SK-N-SH treated with all-trans-retinoic acid at 6 μM for 48 hours (cell line): ENCODE measurements around the gene TOM1L2.
A peak's percentile ranks its signal among the peaks of the same experiment; 100 is the strongest.

ENCODE experiments used
- CSDC2 ChIP-seq: fragments of 250-450 bp; sonication (Bioruptor Pico); IDR thresholded peaks from 2 replicates; pipeline ENCODE4 v1.5.0; 2020; ENCODE audit warnings: mild to moderate bottlenecking, moderate library complexity
- OSR1 ChIP-seq: fragments of 250-450 bp; sonication (Bioruptor Pico); IDR thresholded peaks from 2 replicates; pipeline ENCODE4 v1.8.0; 2022; ENCODE audit warnings: moderate library complexity, mild to moderate bottlenecking, inconsistent platforms
- PPARA ChIP-seq: fragments of 250-450 bp; sonication (Bioruptor Pico); IDR thresholded peaks from 2 replicates; pipeline ENCODE4 v1.5.0; 2020; ENCODE audit warnings: mild to moderate bottlenecking, borderline replicate concordance
- TOX ChIP-seq: fragments of 250-450 bp; sonication (Bioruptor Pico); IDR thresholded peaks from 2 replicates; pipeline ENCODE4 v1.8.0; 2021; ENCODE audit warnings: mild to moderate bottlenecking, moderate library complexity, borderline replicate concordance
- TF ChIP-seq, protein P1 (sequence below): fragments of 250-450 bp; sonication (Bioruptor Pico); IDR thresholded peaks from 2 replicates; pipeline ENCODE4 v1.5.0; 2020; ENCODE audit warnings: mild to moderate bottlenecking, moderate library complexity

DNA sequence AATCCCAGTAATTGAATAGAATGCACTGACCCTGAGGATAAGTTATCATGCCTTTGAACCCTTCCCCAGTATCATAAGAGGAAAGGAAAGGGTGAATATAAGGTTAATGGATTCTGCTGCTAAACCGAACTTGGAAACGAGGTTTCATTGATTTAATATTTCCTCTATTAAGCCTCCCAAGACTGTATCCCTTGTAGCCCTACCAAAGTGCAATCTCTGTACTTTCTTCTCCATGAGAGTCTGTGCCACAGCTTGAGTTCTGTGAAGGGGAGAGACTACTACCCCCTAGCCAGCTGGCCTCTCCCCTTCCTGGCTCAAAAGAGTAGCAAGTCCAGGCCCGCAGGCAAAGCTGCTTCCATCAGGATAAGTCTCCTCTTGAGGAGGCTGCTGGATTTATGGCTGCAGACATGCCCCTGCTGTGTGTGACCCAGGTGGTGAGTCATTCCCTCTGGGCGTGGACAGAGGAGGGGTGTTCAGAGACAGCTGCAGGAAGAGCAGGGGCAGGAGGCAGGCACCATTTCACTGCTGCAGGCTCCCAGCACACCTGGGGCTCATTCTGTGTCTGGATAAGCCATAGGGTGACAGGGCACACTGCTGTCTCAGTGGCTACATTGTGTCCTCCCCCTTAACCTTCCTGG, 58.4 kb downstream of the TOM1L2 start:
- TF ChIP-seq OSR1 (CRISPR knock-in tag): no peak
- TF ChIP-seq CSDC2: no peak
- TF ChIP-seq, protein P1, sequence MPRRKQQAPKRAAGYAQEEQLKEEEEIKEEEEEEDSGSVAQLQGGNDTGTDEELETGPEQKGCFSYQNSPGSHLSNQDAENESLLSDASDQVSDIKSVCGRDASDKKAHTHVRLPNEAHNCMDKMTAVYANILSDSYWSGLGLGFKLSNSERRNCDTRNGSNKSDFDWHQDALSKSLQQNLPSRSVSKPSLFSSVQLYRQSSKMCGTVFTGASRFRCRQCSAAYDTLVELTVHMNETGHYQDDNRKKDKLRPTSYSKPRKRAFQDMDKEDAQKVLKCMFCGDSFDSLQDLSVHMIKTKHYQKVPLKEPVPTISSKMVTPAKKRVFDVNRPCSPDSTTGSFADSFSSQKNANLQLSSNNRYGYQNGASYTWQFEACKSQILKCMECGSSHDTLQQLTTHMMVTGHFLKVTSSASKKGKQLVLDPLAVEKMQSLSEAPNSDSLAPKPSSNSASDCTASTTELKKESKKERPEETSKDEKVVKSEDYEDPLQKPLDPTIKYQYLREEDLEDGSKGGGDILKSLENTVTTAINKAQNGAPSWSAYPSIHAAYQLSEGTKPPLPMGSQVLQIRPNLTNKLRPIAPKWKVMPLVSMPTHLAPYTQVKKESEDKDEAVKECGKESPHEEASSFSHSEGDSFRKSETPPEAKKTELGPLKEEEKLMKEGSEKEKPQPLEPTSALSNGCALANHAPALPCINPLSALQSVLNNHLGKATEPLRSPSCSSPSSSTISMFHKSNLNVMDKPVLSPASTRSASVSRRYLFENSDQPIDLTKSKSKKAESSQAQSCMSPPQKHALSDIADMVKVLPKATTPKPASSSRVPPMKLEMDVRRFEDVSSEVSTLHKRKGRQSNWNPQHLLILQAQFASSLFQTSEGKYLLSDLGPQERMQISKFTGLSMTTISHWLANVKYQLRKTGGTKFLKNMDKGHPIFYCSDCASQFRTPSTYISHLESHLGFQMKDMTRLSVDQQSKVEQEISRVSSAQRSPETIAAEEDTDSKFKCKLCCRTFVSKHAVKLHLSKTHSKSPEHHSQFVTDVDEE (CRISPR knock-in tag): peak; percentile 31
- no peak for TF ChIP-seq TOX (CRISPR knock-in tag)
- TF ChIP-seq PPARA (CRISPR knock-in tag): no peak
